Fibroblast of mammary gland (primary cell): ENCODE data around the gene BPGM.

Source experiments
- DNase-seq: peaks from one replicate; pipeline ENCODE4 v3.0.0-alpha.2; 2010; ENCODE audit warnings: low read depth
- H3K4me3 ChIP-seq: 2 replicates; pipeline ENCODE4 v1.5.1; 2011; ENCODE audit warnings: low read depth, mild to moderate bottlenecking, low read length, moderate library complexity; ENCODE audit not compliant: control insufficient read depth
- TF ChIP-seq, protein P1 (sequence below): conservative IDR thresholded peaks from 2 replicates; pipeline ENCODE4 v1.5.1; 2011; ENCODE audit warnings: low read depth, low read length, inconsistent platforms; ENCODE audit not compliant: control insufficient read depth, insufficient read depth

Gene BPGM

DNA sequence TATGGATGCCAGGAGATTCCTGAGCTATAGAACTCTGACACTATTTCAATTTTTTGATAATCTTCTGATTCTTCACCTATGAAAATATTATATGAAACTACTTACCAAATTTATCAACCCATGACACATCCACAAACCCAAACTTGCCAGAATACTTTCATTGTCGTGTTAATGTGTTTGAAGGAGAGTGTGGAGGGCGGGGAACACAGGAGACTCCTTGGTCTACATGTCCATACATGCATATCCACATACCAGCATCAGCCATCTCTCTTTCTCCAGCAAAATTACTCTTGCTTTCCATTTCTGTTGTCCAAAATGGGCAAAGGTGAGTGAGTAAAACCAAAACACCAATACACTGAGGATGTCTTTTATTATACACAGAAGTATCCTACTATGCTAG, 23.5 kb upstream of the BPGM start:
- DNase-seq, result no peak
- no peak overlapping the region for H3K4me3 ChIP-seq
- TF ChIP-seq, protein P1, sequence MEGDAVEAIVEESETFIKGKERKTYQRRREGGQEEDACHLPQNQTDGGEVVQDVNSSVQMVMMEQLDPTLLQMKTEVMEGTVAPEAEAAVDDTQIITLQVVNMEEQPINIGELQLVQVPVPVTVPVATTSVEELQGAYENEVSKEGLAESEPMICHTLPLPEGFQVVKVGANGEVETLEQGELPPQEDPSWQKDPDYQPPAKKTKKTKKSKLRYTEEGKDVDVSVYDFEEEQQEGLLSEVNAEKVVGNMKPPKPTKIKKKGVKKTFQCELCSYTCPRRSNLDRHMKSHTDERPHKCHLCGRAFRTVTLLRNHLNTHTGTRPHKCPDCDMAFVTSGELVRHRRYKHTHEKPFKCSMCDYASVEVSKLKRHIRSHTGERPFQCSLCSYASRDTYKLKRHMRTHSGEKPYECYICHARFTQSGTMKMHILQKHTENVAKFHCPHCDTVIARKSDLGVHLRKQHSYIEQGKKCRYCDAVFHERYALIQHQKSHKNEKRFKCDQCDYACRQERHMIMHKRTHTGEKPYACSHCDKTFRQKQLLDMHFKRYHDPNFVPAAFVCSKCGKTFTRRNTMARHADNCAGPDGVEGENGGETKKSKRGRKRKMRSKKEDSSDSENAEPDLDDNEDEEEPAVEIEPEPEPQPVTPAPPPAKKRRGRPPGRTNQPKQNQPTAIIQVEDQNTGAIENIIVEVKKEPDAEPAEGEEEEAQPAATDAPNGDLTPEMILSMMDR, result no peak

DNA sequence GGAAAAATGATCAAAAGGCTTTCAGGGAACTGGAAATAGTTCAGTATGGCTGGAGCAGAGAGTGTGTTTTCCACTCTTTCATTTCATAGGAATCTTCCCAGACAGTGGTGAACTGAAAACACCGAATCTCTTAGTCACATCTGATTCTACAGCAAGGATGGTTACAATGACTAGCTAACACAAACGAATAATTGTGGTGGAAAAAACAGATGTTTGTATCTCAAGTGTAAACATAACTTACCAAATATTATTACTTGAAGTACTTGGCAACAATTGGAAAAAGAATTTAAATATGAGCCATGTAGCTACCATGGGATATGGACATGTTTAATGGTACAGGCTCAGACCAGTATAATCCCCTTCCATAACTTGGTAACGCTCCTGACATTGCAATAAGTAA, 21.1 kb upstream of the BPGM start:
- DNase-seq, result peak; percentile 88
- TF ChIP-seq, protein P1, result no peak

DNA sequence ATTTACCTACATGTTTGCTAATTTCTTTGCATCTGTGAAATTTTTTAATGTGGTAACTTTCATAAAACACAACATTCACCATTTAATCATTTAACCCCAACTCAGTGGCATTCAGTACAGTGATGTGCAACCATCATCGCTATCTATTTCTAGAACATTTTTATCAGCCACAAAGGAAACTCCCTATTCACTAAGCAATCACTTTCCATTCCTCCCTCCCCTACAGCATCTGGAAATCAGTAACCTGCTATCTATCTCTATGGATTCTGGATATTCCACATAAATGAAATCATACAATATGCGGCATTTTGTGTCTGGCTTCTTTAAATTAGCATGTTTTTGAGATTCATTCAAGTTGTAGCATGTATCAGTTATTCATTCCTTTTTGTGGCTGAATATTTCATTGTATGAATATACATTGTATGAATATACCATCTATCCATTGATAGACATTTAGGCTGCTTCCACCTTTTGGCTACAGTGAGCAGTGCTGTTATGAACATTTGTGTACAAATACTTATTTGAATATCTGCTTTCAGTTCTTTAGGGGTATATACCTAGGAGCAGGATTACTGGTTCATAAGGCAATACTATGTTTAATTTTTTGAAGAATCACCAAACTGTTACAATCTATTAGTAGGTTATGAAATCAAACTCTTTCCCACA, 19.4 kb upstream of the BPGM start:
- DNase-seq, result no peak
- TF ChIP-seq, protein P1, result no peak
- no peak overlapping the region for H3K4me3 ChIP-seq

More for the DNA sequence above, 21.1 kb upstream of the BPGM start:
- H3K4me3 ChIP-seq, result no peak overlapping the region

- TF ChIP-seq, protein P1, result no peak
- no peak overlapping the region for H3K4me3 ChIP-seq
- no peak for DNase-seq
These were observed 18.9 kb upstream of the BPGM start for GRCh38 chr7:134627775-134628153.

- H3K4me3 ChIP-seq, result no peak overlapping the region
These were observed 17.2 kb upstream of the BPGM start for GRCh38 chr7:134629445-134629844.

GRCh38 chr7:134630237-134630636, 16.4 kb upstream of the BPGM start:
- no peak overlapping the region for H3K4me3 ChIP-seq
- TF ChIP-seq, protein P1, result no peak
- no peak for DNase-seq

More at GRCh38 chr7:134629445-134629844, 17.2 kb upstream of the BPGM start:
- TF ChIP-seq, protein P1, result no peak
- no peak for DNase-seq
